HG03045 (cell line): ENCODE data around the gene IGFL1.
"Not testable (repeated sequence)": the region's sequence is repeated elsewhere in the genome, so short reads cannot be mapped to it uniquely, and the experiment has no call there.

Source experiments
- ATAC-seq: cut with Tn5 transposase; IDR thresholded peaks from one replicate; pipeline ENCODE4 v1.9.1; 2021; ENCODE audit warnings: mild to moderate bottlenecking, moderate library complexity; ENCODE audit not compliant: unreplicated experiment

The IGFL1 gene

GRCh38 chr19:46264801-46265200 is 35.3 kb downstream of the IGFL1 start:
- not testable (repeated sequence) for ATAC-seq

- ATAC-seq, result no peak
Measured at GRCh38 chr19:46265217-46265828, 35.8 kb downstream of the IGFL1 start.

- no peak for ATAC-seq
Measured at GRCh38 chr19:46269101-46269500, 39.6 kb downstream of the IGFL1 start.

GRCh38 chr19:46270521-46271256 is 41.1 kb downstream of the IGFL1 start:
- no peak for ATAC-seq

GRCh38 chr19:46271481-46272197 is 42.1 kb downstream of the IGFL1 start:
- no peak for ATAC-seq

- not testable (repeated sequence) for ATAC-seq
Measured at GRCh38 chr19:46273931-46274330, 44.4 kb downstream of the IGFL1 start.

- no peak for ATAC-seq
Measured at GRCh38 chr19:46279177-46279576, 49.6 kb downstream of the IGFL1 start.
